T-helper 17 cell (primary cell): ENCODE data around the gene SCFD1. TPM values are rescaled to one million over a fixed set of nuclear protein-coding genes. Genes with fewer than 3 reads are reported as not detected.

ENCODE experiments used
- ATAC-seq: fragments of 150-1000 bp; cut with Tn5 transposase; 2 replicates; pipeline ENCODE4 v1.10.0; 2021; ENCODE audit warnings: mild to moderate bottlenecking, moderate library complexity
- DNase-seq, 3 donors: peaks; one replicate each; pipeline versions ENCODE4 v3.0.0 to v3.0.0-alpha.2; 2020 to 2021
- H3K9me3 ChIP-seq: one replicate; pipeline ENCODE4 v1.7.0; 2013; ENCODE audit warnings: low read length, mild to moderate bottlenecking; ENCODE audit not compliant: control insufficient read depth, poor library complexity, severe bottlenecking
- H3K27ac Mint-ChIP-seq: one replicate; pipeline ENCODE4 v1.8.0; 2022; ENCODE audit warnings: mild to moderate bottlenecking, moderate library complexity, mixed read lengths
- H3K27me3 Mint-ChIP-seq: one replicate; pipeline ENCODE4 v1.8.0; 2022; ENCODE audit warnings: mixed read lengths
- H3K36me3 Mint-ChIP-seq: one replicate; pipeline ENCODE4 v1.8.0; 2022; ENCODE audit warnings: low read depth, mixed read lengths
- H3K4me1 Mint-ChIP-seq: one replicate; pipeline ENCODE4 v1.8.0; 2022; ENCODE audit warnings: mild to moderate bottlenecking, mixed read lengths
- H3K4me3 Mint-ChIP-seq: one replicate; pipeline ENCODE4 v1.8.0; 2022; ENCODE audit warnings: mild to moderate bottlenecking, moderate library complexity, mixed read lengths
- total RNA-seq, 4 donors: library from RNA in 2 of 4; stranded (reverse) in 2 of 4; gene quantifications; one replicate each; pipeline ENCODE4 v1.2.3 and lab custom pipeline; 2022 to 2026

SCFD1 gene
- total RNA-seq, 2 donors from 2014 or later: 77.3 to 98.0 TPM

GRCh38 chr14:30759172-30760125 is 137.3 kb downstream of the SCFD1 start:
- Mint-ChIP-seq H3K27ac (no peak overlapping the region), H3K4me1 (no peaks in the 10 kb centered on the region), H3K27me3 (peaks cover 15% of the 10 kb centered on the region), H3K4me3 (no peak overlapping the region), H3K36me3 (no peaks in the 10 kb centered on the region)
- no peak for ATAC-seq
- no peak for DNase-seq
- H3K9me3 ChIP-seq: no peaks in the 10 kb centered on the region

GRCh38 chr14:30763891-30764290 is 141.8 kb downstream of the SCFD1 start:
- H3K27ac Mint-ChIP-seq: no peak overlapping the region
- no peak for ATAC-seq
- no peaks in the 10 kb centered on the region for H3K4me1 Mint-ChIP-seq
- no peaks in the 10 kb centered on the region for H3K9me3 ChIP-seq
- no peak overlapping the region for H3K4me3 Mint-ChIP-seq
- peaks cover 7% of the 10 kb centered on the region for H3K27me3 Mint-ChIP-seq
- no peak for DNase-seq
- H3K36me3 Mint-ChIP-seq: peaks cover 2% of the 10 kb centered on the region

GRCh38 chr14:30767624-30768023 is 145.5 kb downstream of the SCFD1 start:
- no peak for ATAC-seq
- no peak for DNase-seq
- H3K27me3 Mint-ChIP-seq: peaks cover 28% of the 10 kb centered on the region
- peaks cover 2% of the 10 kb centered on the region for H3K36me3 Mint-ChIP-seq
- H3K4me3 Mint-ChIP-seq: no peak overlapping the region
- no peaks in the 10 kb centered on the region for H3K4me1 Mint-ChIP-seq
- H3K27ac Mint-ChIP-seq: no peak overlapping the region
- no peaks in the 10 kb centered on the region for H3K9me3 ChIP-seq

GRCh38 chr14:30768791-30769190 is 146.7 kb downstream of the SCFD1 start:
- H3K4me3 Mint-ChIP-seq: no peak overlapping the region
- no peaks in the 10 kb centered on the region for H3K4me1 Mint-ChIP-seq
- H3K27ac Mint-ChIP-seq: no peak overlapping the region
- no peak for DNase-seq
- ATAC-seq: no peak
- H3K36me3 Mint-ChIP-seq: peaks cover 2% of the 10 kb centered on the region
- no peaks in the 10 kb centered on the region for H3K9me3 ChIP-seq
- H3K27me3 Mint-ChIP-seq: peaks cover 28% of the 10 kb centered on the region

- Mint-ChIP-seq H3K27me3 (peaks cover 36% of the 10 kb centered on the region), H3K4me3 (no peak overlapping the region), H3K27ac (no peak overlapping the region), H3K36me3 (peaks cover 2% of the 10 kb centered on the region), H3K4me1 (no peaks in the 10 kb centered on the region)
- no peak for ATAC-seq
- no peaks in the 10 kb centered on the region for H3K9me3 ChIP-seq
- DNase-seq: no peak
Observed at GRCh38 chr14:30770376-30770775, 148.3 kb downstream of the SCFD1 start.

GRCh38 chr14:30771595-30771994 is 149.5 kb downstream of the SCFD1 start:
- DNase-seq (no peak), ATAC-seq (no peak)
- Mint-ChIP-seq H3K27ac (no peak overlapping the region), H3K27me3 (peaks cover 36% of the 10 kb centered on the region), H3K36me3 (peaks cover 2% of the 10 kb centered on the region), H3K4me1 (no peaks in the 10 kb centered on the region), H3K4me3 (no peak overlapping the region)
- H3K9me3 ChIP-seq: no peaks in the 10 kb centered on the region

- Mint-ChIP-seq H3K4me1 (no peaks in the 10 kb centered on the region), H3K36me3 (peaks cover 2% of the 10 kb centered on the region), H3K27me3 (peaks cover 19% of the 10 kb centered on the region), H3K4me3 (no peak overlapping the region), H3K27ac (no peak overlapping the region)
- no peaks in the 10 kb centered on the region for H3K9me3 ChIP-seq
- no peak for DNase-seq
- no peak for ATAC-seq
Observed at GRCh38 chr14:30779210-30779609, 157.1 kb downstream of the SCFD1 start.

Other genes starting within 250 kb of the SCFD1 start
- 10 to 100 TPM; 25.0 to 27.7 TPM for gene G2E3, start 63.2 kb upstream of the SCFD1 start, total RNA-seq